ENCODE measurements around the gene GJC2. TPM values are rescaled to one million over a fixed set of nuclear protein-coding genes. Genes with fewer than 3 reads are reported as not detected.

The GJC2 gene
- polyA plus RNA-seq, 3 donors, result 0.59 to 1.1 (median 1.0) TPM

DNA sequence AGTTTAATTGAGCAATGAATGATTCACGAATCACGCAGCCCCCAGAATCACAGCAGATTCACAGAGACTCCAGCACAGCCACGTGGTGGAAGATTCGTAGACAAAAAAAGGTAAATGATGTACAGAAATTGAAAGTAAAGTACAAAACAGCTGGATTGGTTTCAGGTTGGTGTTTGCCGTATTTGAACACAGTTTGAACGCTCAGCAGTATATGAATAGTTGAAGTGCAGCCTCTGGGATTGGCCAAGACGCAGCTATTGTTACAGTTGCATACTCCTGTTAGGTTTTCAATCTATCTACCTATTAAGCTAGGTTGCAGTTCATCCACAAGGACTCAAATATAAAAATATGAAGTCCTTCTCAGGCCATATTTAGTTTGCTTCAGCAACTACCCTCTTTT, 37.6 kb upstream of the GJC2 start:
- DNase-seq, result no peak

DNA sequence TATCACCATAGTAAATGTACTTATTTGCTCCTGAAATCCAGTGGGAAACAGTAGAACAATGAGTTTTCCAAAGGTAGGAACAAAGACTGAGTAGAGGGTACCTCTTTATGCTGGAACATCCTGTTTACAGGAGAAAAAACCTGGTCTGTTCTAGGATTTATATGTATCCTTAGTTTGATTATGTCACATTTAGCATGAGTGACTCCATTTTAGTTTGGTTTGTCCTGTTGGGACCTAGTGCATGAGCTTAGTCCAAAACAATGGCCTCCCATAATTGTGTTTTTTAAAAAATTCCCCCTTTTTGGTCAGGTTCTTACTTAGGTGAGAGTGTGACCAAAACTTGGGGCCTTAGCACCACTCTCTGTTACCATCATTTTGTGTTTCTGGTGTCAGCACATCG, 37.1 kb upstream of the GJC2 start:
- no peak for DNase-seq

DNA sequence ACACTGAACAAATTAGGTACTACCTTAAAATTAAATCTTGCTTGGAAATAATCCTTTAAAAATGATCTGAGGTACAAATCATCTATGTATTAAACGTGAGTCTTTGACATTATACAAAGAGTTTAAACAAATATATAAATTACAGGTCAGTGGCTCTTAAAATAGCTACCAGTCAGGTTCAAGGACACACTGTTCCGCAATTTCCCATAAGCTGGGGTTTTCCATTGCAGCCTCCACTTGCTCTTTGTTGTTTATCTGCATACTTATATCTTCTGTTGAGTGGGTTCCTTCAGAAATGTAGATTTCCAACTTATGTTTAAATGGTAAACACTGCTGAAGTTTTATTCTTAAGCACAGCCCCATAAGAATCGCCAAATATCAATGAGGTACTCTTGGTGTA, 34.9 kb upstream of the GJC2 start:
- no peak for DNase-seq

DNA sequence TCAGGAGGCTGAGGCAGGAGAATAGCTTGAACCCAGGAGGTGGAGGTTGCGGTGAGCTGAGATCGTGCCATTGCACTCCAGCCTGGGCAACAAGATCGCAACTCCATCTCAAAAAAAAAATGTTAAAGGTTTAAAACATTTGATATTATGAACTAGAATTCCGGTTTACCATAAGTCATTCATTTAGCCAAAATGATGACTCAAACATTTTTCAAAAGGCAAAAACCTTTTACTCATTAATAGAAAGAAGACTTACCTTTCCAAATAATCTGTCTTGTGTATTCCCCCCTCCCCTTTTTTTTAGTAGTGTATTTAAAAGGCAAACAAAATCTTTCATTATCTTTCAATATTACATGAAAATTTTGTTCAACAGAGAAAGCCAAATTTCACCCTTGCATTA, 32.4 kb upstream of the GJC2 start:
- DNase-seq, result no peak

DNA sequence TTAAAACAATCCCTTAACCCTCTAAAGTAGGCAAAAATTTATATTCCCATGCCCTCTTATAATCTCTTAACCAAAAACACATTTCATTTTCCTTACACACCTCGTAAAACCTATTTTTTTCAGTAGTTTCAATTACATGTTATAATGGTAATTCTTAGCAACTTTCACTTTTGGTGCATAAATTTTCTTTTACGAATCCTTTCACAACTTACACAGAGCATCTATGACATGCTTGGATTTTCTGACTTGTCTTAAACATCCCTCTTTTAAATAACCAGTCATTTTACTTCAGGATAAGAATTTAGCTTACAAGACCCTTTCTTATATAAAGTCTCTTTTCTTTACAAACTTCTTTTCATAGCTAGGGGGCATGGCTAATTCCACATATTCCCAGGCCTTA, 31.7 kb upstream of the GJC2 start:
- DNase-seq, result no peak

DNA sequence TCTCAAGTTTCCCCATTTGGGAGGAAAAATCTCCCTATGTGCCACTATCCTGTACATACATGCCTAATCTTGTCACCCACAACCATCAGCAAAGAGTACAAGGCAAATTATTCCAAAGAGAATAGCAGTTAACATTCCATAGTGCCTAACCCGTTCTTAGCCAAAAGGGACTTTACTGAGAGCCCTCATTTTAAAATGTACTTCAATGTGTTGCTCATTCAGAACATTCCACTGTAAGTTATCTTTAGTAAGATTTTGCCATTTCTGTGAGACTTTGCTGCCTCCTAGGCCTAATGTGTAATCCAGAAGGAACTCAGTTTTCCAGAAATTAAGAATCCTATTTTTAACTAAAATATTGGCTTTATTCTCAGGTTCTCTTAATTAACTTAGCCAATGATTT, 29.4 kb upstream of the GJC2 start:
- DNase-seq, result no peak

DNA sequence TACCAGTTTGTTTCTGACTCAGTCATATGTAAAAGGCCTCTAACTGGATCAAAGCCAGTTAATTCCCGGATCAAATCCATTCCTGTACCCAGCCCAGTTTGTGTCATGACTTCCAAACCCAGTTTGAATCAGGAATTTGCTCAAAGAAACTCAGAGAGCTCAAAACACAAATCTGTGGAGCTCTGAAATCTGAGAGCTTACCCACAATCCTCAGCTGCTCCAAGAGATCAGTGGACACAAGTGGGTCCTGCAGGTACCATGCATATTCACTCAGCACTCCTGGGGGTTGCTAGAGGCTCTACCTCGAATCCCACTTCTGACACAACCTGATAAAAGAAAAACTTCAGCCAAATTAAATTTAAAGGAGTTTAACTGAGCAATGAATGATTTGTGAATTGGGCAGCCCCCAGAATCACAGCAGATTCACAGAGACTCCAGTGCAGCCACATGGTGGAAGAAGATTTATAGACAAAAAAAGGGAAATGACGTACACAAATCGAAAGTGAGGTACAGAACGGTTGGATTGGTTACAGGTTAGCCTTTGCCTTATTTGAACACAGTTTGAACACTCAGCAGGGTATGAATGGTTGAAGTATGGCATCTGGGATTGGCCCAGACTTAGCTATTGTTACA, 28.8 kb upstream of the GJC2 start:
- DNase-seq, result no peak

DNA sequence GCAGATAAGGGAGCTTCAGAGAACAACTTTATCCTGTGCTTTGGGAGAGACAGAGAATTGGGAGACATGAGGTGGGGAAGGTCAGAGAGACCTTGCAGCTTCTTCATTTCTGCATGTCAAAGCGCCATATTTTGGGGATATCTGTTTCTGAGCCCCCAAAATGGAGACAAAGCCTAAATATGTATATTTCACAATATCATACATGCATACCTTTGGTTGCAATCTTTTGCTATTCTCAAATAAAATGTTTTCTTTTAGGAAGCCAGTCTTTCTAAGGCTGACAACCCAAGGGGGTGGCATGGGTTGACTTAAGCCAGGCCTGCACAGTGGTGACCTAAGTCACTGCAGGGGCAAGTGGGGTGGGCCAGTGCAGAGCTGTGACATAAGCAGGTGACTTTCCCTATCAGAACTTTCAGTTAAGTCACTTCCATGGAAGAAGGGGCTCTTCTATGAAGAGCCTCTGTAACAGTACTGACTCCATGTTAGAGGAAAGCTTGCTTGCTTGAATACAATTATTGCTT, 26.7 kb upstream of the GJC2 start:
- no peak for DNase-seq

DNA sequence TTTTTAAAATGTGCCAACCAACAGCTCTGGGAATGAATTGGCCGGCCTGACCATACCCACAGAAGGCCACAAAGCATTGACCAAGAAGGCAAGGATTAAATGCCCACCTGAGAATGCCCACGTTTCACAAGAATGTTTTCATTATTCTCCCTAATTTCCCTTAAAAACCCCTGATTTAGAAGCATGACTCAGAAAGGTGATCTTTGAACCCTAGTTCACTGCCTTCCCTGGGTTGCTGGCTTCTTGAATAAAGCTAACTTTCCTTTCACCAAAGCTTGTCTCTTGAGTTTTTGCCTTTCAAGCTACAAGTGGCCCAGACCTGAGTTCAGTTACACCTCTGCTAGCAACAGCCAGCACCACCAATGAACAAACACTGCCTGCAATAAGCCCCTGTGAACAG, 26.2 kb upstream of the GJC2 start:
- DNase-seq, result no peak

DNA sequence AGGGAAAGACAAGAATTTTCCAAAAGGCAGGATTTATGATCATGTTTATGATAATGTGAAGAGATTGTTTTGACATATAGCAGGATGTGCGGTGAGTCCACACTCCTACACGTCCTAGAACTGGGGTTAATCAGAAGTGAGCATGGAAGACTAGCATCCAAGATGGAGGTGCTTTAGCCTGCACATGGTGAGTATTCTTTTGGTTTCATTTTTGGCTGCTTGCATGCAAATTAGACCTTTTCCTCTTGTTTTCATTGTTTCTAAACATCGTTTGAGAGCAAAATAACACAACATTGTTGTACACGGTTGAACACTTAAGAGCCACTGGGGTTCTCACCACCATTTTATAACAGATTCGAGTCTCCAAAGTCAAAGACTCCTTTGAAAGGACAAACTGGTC, 24.5 kb upstream of the GJC2 start:
- no peak for DNase-seq

DNA sequence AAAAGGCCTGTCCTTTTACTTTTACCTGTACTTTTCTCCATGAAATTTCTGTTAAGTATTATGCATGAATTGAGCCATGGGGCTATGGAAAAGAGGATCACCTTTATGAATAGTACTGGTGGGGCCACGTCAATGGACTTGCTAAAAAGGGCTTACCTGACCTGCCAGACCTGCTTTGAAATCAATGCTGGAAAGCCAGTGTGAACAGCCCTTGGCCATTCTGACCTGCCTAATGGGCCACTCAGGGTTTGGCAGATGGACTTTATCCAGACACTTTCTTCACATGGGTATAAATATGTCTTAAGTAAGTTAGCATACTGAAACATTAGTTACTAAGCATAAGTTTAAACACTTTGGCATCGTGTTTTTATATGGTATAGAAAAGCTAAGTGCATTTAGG, 18.0 kb upstream of the GJC2 start:
- DNase-seq, result no peak

DNA sequence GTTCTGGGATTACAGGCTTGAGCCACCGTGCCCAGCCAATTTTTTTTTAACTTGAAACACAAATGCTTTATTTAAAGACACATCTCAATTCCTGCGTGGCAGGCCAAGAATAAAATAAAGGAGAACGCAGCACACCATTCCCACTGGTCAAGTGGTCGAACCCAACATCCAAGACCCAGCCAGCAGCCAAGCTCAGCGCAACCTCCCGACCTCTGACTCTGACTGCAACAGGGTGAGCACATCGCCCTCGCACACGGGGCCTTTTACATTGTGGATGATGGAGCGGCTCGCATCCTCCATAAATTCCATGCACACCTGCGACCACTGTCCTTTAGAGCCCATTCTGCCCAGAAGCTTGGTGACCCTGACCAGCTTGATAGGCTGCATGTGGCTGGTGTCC, 15.1 kb upstream of the GJC2 start:
- no peak for DNase-seq

DNA sequence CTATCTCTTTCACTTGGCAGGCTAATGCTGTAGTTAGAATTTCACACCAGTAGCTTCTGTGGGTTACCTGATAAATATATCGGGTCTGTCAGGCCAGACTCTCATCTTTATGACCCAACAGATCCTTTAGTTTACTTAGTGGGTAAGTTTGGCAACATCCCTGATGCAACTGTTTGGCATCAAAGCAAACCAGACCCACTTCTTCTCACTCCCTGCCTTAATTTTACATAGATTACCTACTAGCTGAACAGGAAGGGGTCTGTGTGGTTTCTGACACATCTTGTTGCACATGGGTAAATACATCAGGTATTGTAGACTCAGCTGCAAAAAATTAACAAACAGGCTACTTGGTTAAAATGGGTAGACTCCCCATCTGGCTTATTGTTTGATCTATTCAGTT, 12.8 kb upstream of the GJC2 start:
- DNase-seq, result no peak

DNA sequence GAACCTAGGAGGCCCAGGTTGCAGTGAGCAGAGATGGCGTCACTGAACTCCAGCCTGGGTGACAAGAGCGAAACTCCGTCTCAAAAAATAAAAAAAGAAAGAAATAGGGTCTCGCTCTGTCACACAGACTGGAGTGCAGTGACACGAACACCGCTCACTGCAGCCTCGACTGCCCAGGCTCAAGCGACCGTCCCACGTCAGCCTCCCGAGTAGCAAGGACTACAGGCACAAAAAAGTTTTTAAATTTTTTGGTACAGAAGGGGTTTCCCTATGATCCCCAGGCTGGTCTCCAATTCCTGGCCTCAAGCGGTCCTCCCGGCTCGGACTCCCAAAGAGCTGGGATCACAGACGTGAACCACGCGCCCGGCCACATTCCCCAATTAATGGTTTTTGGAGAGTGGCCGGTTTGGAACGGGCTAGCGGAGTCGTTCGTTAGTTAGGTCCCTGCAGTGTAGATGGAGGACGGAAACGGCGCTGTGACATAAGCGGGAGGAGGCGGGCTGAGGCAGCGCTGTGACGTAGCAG, 10.3 kb upstream of the GJC2 start:
- DNase-seq, result no peak

DNA sequence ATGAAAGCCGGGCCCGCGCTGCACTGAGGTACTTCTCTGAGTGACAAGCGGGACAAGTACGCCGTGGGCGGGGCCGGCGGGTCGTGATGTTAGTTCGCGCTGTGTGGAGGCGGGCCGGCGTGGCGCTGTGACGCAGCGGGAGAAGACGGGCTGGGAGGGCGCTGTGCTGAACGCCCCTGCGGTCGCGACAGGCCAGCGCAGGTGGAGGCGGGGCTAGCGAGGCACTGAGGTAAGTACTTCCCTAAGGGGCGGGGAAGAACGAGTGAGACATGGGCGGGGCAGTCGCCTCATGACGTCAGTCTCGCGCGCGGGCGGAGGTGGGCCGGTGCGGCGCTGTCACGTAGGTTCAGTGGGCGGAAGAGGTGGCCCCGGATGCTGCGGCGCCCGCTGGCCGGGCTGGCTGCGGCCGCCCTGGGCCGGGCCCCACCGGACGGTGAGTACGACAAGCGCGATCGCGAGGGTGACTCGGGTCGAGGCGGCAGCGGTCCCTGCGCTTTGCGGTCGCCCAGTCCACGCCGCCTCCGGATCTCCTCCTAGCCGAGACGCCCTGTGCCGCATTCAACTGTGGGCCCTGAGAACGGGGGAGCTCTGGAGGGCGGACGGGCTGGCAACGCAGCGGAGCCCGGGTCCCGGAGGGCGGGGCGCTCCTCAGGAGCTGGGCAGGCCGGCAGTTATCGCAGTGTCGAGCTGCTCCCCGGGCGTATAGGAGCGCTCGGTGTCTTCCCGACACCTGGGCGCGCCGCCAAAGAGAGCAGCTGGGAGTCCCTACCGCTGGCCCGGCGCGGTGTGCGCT, 9.6 kb upstream of the GJC2 start, which contains the start of gene GUK1:
TSS of gene GUK1 (plus strand) at position 349 of the 793 bp plus-strand sequence. CDS start at position 373, 24 bp downstream.
- DNase-seq, result peak; percentile 98

DNA sequence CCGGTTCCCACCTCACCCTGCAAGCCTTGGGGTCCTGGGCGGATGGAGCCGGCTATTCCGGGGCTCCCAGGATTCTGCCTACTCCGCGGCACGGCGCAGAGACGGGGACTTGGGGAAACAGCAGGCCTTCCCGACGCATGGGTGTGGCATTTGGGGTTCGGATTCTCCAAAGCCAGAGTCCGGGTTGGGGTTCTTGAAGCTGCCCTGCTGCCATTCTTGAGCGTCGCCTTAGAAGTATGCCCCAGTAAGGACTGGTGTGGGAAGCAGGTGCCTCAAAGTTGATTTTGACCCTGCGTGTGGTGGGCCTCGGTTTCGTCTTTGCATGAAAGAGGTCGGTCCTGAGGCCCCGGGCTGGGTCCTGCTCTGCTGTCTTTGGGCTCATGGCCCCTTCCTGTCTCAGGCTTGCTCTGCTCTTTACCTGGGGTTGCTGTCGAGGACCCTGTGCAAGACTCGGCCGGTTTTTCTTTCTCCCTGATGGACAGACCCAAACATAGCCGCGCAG, 9.0 kb upstream of the GJC2 start:
- DNase-seq, result no peak

DNA sequence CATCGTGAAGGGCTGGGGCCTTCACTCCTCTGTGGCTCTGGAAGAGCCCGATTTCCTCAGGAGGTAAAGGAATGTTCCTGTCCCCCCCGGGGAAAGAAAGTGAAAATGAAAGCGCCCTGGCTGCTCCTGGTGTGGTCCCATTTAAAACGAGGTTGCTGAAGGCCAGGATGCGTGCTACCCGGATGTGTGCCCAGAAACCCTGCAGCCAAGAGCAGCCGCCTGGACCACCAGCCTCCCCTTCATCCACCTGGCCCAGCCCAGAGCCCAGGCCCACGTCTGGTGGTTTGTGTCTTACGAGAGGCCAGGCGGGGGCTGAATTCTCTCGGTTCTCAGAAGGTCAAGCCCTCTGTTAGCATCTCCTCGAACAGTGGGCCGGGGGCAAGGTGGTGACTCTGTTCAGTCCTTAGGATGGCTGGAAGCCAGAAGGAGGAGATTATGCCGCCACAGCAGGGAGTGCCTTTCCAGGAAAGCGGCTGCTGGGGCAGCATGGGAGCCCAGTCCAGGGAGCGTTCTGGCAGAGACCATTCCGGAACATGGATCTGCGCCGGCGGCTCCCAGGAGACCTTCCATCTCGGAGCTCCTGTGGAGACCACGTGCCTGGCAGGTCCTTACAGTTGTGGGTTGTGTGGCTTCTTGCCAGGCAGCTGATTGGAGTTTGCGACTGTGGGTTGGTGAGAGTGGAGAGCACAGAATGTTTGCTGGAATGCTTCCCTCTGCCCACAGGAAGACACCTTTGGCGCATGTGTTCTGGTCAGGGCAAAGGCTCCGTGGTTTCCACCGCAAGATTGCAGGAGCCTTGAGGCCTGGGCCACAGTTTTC, 8.3 kb upstream of the GJC2 start:
- no peak for DNase-seq

DNA sequence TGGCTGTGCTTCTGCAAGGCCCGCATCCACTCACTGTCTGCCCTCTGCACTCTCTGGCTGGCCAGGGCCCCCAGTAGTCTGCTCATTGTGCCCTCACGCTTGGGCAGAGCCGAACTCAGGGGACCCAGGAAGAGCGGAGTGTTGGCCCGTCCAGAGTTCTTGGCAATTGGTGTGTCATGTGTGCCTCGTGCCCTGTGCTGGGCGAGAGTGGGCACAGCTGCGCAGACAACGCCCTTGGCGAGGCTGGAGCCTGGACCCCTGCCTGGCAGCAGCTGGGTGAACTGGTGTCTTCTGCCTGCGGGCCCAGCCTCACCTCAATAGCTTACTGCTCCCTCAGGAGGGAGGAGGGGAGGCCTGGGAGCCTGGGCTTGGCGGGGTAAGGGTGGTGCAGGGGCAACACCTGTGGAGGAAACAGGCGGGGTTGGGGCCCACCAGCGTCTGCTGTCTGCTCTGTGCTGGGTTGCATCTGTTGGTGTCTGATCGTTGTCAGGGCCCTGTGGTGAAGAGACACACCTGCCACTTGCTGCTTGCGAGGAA, 7.5 kb upstream of the GJC2 start:
- no peak for DNase-seq

DNA sequence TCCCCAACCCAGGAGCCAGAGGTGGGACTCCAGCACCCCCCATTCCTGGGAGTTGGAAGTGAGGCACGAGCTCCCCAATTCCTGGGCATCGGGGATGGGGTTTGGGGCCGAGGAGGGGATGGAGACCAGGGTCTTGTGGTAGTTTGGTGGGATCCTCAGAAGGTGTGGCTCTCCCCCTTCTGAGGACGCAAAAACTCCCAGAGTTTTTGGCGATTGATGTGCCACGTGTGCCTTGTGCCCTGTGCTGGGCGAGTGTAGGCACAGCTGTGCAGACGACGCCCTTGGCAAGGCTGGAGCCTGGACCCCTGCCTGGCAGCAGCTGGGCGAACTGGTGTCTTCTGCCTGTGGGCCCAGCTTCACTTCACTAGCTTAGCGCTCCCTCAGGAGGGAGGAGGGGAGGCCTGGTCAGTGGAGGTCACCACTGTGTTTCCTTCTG, 7.0 kb upstream of the GJC2 start:
- DNase-seq, result no peak

DNA sequence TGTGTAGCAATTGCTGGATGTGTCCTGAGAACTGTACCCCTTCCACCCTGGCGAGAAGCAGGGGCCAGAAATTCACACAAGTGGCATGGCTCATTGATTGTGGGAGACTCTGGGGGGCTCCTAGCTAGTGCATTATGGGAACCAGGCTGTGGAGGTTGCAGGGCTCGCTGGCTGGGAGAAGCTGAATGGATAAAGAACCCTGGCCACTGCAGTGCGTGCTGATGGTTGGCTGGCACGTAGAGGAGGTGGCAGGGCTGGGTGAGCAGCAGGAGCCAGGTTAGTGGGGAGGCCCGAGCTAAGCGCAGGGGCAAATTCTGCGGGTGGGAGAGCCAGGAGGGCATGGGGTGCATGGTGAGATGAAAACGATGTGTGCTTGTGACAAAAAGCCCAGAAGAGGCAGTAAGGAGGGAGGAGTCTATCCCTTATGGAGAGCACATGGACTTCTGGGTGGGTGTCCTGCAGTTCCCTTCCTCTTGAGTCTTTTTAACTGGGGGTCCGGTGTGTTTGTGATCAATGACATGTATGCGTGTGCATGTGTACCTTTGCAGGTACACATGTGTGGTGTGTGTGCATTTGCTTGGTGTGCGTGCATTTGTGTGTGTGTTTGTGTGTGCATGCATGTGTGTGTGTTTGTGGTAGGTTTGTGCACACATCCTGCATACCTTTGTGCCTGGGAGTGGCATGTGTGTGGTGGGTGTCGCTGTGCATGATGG, 6.1 kb upstream of the GJC2 start:
- DNase-seq, result no peak
